NCI-H82 treated with DMSO at 0.1 percent for 48 hours (cell line): ENCODE results near the gene LRRK1.

Experiments
- DNase-seq: peaks from one replicate; lab custom pipeline; 2025; ENCODE audit not compliant: unreplicated experiment; lab: John Stamatoyannopoulos, UW

Gene LRRK1

GRCh38 chr15:100931143-100931890, 12.2 kb downstream of the LRRK1 start:
- no peak for DNase-seq

DNA sequence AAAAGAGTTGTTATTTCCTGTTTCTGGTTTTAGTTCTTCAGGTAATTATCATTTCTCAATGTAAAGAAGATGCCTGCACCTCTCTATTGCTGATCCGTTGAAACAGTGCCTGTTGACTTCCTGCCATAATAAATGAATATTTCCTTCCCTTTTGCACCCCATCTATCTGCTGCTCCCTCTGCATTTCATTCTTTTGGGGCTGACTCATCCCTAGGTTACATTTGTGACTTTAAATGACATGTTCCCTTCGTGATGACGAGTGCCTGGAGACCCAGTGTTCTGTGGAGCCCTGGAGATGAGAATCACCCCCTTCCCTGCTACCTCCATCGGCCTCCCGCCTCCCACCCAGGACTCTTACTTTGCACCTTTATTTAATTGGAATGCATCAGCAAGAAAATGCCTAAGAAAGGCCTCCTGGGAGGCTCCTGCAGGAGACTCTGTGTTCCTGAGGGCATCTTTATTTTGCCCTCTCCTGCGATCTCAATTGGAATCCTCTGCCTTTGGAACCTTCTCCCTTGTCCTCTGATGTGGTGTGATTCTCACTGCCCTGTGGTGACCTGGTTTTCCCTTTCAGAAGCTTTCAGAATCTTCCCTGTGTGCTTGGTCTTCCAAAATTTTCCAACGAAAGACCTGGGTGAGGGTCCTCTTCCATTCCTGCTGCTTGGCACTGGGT, 13.7 kb downstream of the LRRK1 start:
- no peak for DNase-seq

DNA sequence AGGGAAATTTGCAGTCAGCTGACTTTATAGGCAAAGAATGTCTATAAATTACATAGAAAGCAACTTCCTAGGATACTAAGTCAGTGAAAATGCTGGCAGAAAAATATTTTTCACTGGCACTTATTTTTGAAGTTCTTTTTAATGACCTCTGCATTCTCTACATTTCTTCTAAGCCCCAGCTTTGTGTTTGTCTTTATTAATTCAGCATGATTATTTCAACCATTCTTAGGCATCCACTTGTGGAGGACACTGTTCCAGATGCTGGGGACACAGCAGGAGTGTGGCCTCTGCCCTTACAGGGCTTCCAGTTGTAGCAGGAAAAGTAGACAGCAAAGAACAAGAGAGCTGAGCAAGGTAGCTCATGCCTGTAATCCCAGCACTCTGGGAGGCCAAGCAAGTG, 15.0 kb downstream of the LRRK1 start:
- DNase-seq, result no peak

GRCh38 chr15:100934726-100935125, 15.6 kb downstream of the LRRK1 start:
- DNase-seq, result no peak

GRCh38 chr15:100937171-100937570, 18.0 kb downstream of the LRRK1 start:
- no peak for DNase-seq

DNA sequence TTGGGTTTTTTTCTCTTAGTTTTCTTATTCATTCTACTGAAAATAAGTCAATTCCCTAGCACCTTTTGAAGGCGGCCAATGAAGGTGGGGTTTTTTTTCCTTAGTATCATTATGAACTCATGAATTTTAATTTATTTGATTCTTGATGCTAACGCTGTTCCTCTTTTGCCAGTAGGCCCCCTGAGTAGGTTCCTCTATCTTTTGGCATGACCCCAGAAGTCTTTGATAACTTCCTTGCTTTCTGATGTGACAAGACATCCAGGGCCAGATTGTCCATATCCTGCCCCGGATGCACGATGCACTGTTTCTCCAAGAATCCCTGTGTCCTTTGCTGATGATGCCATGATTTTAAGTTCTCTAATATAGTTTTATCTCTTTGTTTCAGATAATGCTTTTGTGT, 20.6 kb downstream of the LRRK1 start:
- no peak for DNase-seq

- DNase-seq, result no peak
These were observed 21.7 kb downstream of the LRRK1 start for GRCh38 chr15:100940767-100941379.

GRCh38 chr15:100941536-100941935, 22.4 kb downstream of the LRRK1 start:
- no peak for DNase-seq

DNA sequence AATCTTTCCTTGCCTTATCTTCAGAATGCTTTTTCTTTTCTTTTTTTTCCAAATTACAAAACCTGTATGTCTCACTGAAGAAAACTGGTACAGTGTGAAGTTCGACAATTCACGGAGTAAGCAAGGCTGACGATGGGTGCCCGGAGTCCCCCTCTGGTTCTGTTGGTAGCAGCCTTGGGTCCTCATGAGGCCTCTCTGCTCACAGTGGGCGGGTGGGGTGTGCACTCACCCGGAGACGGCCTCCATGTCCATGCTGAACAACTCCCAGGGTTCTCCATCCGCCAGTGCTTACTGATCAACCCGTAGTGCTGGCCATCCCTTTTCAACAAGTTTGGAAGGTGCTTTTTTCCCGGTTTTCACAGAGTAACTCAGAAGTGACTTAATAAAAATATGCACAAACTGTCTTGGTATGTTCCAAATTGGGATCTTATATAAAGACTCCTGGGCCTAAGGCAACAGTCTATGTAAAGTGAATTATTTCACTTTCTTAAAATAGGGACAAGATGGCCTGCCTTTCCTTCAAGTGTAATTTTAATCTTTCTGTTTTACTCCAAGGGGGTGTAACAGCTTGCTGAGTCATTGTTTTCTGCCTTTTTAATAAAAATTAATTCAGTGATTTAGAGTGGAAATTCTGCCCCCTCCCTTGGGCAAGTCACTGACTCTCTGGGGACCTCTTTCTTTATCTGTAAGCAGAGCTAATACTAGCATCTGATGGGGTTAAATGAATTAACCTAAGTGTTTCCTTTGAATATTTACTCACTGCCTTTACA, 23.7 kb downstream of the LRRK1 start:
- DNase-seq, result no peak

DNA sequence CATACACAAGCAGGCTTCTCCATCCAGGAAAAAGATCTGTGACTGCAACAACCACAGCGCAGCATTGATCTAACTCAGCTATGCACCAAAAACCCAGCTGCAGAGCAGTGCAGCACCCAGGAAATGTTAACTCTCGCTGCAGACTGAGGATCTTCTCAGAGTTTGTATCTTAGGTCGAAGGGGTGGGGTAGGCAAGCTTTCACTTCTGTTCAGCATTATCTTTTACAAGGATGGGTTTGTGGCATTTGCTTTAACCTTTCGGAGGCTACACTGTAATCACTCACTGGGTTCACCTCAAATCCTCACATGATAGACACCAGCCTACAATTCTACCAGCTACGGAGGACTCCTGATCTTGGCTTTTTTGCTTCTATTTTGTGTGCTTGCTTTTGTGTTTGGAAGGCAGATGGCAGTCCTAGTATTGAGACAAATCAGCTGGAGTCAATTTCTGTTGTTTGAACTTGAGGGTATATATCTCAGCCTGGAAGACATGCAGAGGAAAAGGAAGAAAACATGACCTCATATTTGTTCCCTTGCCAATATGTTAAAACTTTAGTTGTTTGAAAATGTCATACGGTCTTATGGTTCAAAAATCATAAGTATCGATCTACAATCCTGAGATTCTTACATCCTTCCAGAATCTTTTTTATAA, 25.2 kb downstream of the LRRK1 start:
- no peak for DNase-seq

DNA sequence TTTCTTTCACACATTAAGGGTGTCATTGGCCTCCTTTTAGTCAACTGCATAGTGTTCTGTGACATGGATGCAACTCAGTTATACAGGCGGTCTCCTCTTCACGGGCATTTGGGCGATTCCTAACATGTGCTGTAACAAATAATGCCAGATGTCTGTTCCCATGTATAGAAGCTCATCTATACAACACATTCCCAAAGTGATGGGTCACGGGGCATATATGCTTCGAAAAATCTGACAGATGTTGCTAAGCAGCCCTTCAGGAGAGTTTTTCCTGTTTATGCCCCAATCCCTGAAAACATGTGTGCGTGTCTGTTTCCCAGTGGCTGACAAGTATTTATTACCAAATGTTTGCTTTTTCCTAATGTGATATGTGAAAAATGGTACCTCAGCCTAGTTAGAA, 25.8 kb downstream of the LRRK1 start:
- DNase-seq, result no peak

DNA sequence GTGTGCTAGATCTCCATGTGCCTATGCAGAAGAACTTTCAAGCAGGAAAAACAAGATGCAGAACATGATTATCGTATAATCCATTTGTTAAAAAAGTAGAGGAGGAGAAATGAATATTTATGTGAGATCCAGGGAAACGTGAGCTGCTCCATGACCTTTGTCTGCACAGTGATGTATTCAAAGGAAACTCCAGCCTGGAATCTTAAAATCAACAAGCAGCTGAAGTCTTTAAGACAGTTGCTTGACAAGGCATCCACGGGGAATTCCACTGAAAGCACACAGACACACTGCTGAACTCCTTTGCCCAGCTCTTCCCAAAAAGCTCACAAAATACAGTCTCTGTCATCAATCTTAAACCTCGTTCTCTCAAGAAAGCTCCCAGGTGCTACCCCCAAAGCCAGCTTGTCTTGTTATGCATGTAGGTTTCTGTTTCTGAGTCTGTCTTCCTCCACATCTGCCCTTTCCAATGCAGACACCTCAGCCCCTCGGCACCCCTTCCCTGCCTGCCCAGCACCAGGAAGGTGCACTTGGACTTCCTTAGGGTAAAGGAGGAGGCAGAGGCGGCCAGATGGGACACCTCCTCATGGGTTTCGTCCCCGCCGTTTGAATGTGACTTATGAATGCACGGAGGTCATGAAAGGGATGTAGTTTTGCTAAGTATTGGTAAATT, 28.7 kb downstream of the LRRK1 start:
- DNase-seq, result no peak

DNA sequence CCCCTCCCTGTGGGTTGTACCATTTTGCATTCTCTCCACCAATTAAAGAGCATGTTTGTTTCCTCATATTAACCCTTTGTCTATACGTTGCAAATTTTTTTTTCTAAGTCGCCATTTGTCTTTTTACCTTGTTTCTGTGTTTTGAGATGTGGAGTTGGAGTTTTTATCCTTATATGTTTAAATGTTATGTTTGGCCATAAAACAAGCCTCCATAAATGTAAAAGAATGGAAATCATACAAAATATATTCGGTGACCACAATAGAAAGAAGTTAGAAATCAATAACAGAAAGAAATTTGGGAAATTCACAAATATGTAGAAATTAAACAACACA, 29.2 kb downstream of the LRRK1 start:
- DNase-seq, result no peak

- no peak for DNase-seq
These were observed 30.5 kb downstream of the LRRK1 start for GRCh38 chr15:100949691-100950090.

GRCh38 chr15:100951965-100952364, 32.8 kb downstream of the LRRK1 start:
- no peak for DNase-seq

- no peak for DNase-seq
These were observed 33.4 kb downstream of the LRRK1 start for GRCh38 chr15:100952566-100952965.

- no peak for DNase-seq
These were observed 39.3 kb downstream of the LRRK1 start for GRCh38 chr15:100958326-100959065.

GRCh38 chr15:100959066-100960050, 40.2 kb downstream of the LRRK1 start:
- DNase-seq, result no peak

- DNase-seq, result no peak
These were observed 47.8 kb downstream of the LRRK1 start for GRCh38 chr15:100966997-100967396.
